ENCODE data around the gene CNTN3.

DNA sequence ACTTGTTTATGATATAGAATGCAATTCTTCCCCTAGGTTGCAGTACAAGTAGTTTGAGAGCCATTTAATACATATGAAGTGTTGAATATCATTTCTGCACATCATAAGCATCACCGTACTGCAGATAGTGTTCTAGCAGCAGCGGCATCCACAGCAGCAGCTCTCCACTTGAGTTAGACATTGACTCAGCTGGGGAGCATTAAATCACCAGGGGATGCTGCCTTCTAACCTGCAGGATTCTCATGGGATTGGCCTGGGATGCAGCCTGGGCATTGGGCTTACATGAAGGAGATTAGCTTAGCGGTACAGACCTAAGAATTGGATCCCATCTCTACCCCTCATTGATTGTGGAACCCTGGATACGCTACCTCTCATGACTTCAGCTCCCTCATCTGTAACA lies 43.3 kb downstream of the CNTN3 start:
- no peak for TF ChIP-seq CTCF (IDR thresholded peaks at IDR 0.05)
- TF ChIP-seq POLR2A (IDR thresholded peaks at IDR 0.05): no peak
- TF ChIP-seq POLR2AphosphoS5 (IDR thresholded peaks at IDR 0.05): no peak

Data from gastroesophageal sphincter (tissue), 3 donors.